Caco-2 (cell line): ENCODE data around the gene SLC7A1. TPM values are rescaled to one million over a fixed set of nuclear protein-coding genes. Genes with fewer than 3 reads are reported as not detected.
A peak's percentile ranks its signal among the peaks of the same experiment; 100 is the strongest.
"Not testable (repeated sequence)": the region's sequence is repeated elsewhere in the genome, so short reads cannot be mapped to it uniquely, and the experiment has no call there.

ENCODE experiments used
- Bru-seq: library from RNA; stranded (reverse); fragments of 400-500 nt; gene quantifications from one replicate; lab custom pipeline; 2021; lab: Mats Ljungman, UMichigan
- BruChase-seq, 2 experiments: library from RNA; stranded (reverse); fragments of 400-500 nt; gene quantifications; one replicate each; lab custom pipeline; 2021; lab: Mats Ljungman, UMichigan
- BruUV-seq: library from RNA; stranded (reverse); fragments of 400-500 nt; replicated peaks from 2 replicates; lab custom pipeline; 2021; lab: Mats Ljungman, UMichigan
- CTCF ChIA-PET: fragments of 300-600 bp; sonication (Branson Sonifier 250); formaldehyde crosslinking; loops from one replicate; lab custom pipeline; 2022; ENCODE audit warnings: antibody characterized with exemption; lab: Charles Lee
- POLR2A ChIA-PET: fragments of 300-600 bp; sonication (Branson Sonifier 250); formaldehyde crosslinking; loops from one replicate; lab custom pipeline; 2022; ENCODE audit warnings: antibody characterized with exemption; lab: Charles Lee
- DNase-seq, 2 experiments: peaks; one replicate each; pipeline versions ENCODE4 v3.0.0 to v3.0.0-alpha.2; 2020 to 2022
- H3K27me3 ChIP-seq: replicated peaks from 2 replicates; pipeline ENCODE4 v1.6.0; 2011; ENCODE audit warnings: low read length; ENCODE audit not compliant: control insufficient read depth, insufficient read depth
- H3K36me3 ChIP-seq: 2 replicates; pipeline ENCODE4 v1.5.1; 2011; ENCODE audit warnings: low read length; ENCODE audit not compliant: control insufficient read depth, insufficient read depth
- H3K4me1 ChIP-seq: fragments of 250-450 bp; sonication (Bioruptor Pico); 2 replicates; pipeline ENCODE4 v1.5.1; 2020; ENCODE audit warnings: mild to moderate bottlenecking
- H3K4me3 ChIP-seq: 2 replicates; pipeline ENCODE4 v1.5.1; 2011; ENCODE audit warnings: low read depth, mild to moderate bottlenecking, control low read depth, low read length
- H3K9me3 ChIP-seq: fragments of 250-450 bp; sonication (Bioruptor Pico); 2 replicates; pipeline ENCODE4 v1.5.1; 2020; ENCODE audit warnings: mild to moderate bottlenecking, moderate library complexity
- H3K27ac Mint-ChIP-seq: one replicate; pipeline ENCODE4 v1.8.0; 2022; ENCODE audit warnings: mixed read lengths; ENCODE audit not compliant: unreplicated experiment
- H3K27me3 Mint-ChIP-seq: one replicate; pipeline ENCODE4 v1.8.0; 2022; ENCODE audit warnings: mixed read lengths; ENCODE audit not compliant: insufficient read depth, unreplicated experiment
- H3K36me3 Mint-ChIP-seq: one replicate; pipeline ENCODE4 v1.8.0; 2022; ENCODE audit warnings: mild to moderate bottlenecking, mixed read lengths; ENCODE audit not compliant: insufficient read depth, unreplicated experiment
- H3K4me1 Mint-ChIP-seq: one replicate; pipeline ENCODE4 v1.8.0; 2022; ENCODE audit warnings: low read depth, mixed read lengths; ENCODE audit not compliant: unreplicated experiment
- H3K4me3 Mint-ChIP-seq: one replicate; pipeline ENCODE4 v1.8.0; 2022; ENCODE audit warnings: mild to moderate bottlenecking, moderate library complexity, mixed read lengths; ENCODE audit not compliant: unreplicated experiment
- H3K9me3 Mint-ChIP-seq: one replicate; pipeline ENCODE4 v1.8.0; 2022; ENCODE audit warnings: mixed read lengths; ENCODE audit not compliant: unreplicated experiment
- intact Hi-C: fragments of 100-400 bp; cut with micrococcal nuclease; formaldehyde crosslinking; loops from one replicate; pipeline ENCODE4 v1.10.0; 2022; ENCODE audit not compliant: unreplicated experiment
- long read RNA-seq: library from polyadenylated mRNA; stranded (forward); transcript quantifications from one replicate; pipeline ENCODE4 v2.0.0, GENCODE V29; 2022
- total RNA-seq: library from RNA; stranded (reverse); gene quantifications from 2 replicates; pipeline ENCODE4 v1.2.3, GENCODE V29; 2022
- TF ChIP-seq, protein P1 (sequence below), 2 experiments: fragments of 200-600 bp in 1 of 2; IDR thresholded peaks; 1 replicate in 1 of 2; 2 replicates in 1 of 2; pipeline versions ENCODE4 v1.5.1 to v1.8.0; 2011 to 2022; ENCODE audit warnings: antibody characterized with exemption in 1 of 2, control low read depth in 1 of 2, inconsistent platforms in 1 of 2, low read depth in 1 of 2, low read length in 1 of 2, mild to moderate bottlenecking in 1 of 2, moderate library complexity in 1 of 2; ENCODE audit not compliant: insufficient read depth in 1 of 2, severe bottlenecking in 1 of 2, unreplicated experiment in 1 of 2

The SLC7A1 gene
- 164 and 180 TPM in 2 replicates for total RNA-seq
- Bru-seq, nascent RNA = percentile 96 among the genes with signal in this experiment
- BruChase-seq, experiment 1, labeled RNA remaining after a 2-hour chase = percentile 95 among the genes with signal in this experiment
- BruChase-seq, experiment 2, labeled RNA remaining after a 6-hour chase = percentile 97 among the genes with signal in this experiment
- long read RNA-seq, full-length matches to known transcripts = 3 of 80 reads
- long read RNA-seq, partial matches to known transcripts = 5 of 80 reads
- long read RNA-seq, other reads (novel, unspliced or antisense) = 72 of 80 reads

- Mint-ChIP-seq H3K27me3 (peaks cover 2% of the 10 kb centered on the region), H3K27ac (peak within 1 kb of the TSS; percentile 91), H3K4me1 (peaks cover 21% of the 10 kb centered on the region), H3K9me3 (no peaks in the 10 kb centered on the region), H3K4me3 (peak within 1 kb of the TSS; percentile 88), H3K36me3 (peaks cover 39% of the 10 kb centered on the region)
- intact Hi-C loops = loop anchor here (1.0 to 10.0 kb wide), 2 partner anchors 329 to 519 kb away; no protein-coding TSS in a partner anchor
- CTCF ChIA-PET = interaction anchor here (1.5 kb wide), 1 partner anchor 88 kb away, joined by 3 read pairs; no protein-coding TSS in a partner anchor
- TF ChIP-seq, protein P1, sequence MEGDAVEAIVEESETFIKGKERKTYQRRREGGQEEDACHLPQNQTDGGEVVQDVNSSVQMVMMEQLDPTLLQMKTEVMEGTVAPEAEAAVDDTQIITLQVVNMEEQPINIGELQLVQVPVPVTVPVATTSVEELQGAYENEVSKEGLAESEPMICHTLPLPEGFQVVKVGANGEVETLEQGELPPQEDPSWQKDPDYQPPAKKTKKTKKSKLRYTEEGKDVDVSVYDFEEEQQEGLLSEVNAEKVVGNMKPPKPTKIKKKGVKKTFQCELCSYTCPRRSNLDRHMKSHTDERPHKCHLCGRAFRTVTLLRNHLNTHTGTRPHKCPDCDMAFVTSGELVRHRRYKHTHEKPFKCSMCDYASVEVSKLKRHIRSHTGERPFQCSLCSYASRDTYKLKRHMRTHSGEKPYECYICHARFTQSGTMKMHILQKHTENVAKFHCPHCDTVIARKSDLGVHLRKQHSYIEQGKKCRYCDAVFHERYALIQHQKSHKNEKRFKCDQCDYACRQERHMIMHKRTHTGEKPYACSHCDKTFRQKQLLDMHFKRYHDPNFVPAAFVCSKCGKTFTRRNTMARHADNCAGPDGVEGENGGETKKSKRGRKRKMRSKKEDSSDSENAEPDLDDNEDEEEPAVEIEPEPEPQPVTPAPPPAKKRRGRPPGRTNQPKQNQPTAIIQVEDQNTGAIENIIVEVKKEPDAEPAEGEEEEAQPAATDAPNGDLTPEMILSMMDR (IDR thresholded peaks at IDR 0.05; ENCODE audit: insufficient read depth in 1 of 2, low read depth in 1 of 2, low read length in 1 of 2, severe bottlenecking in 1 of 2, unreplicated experiment in 1 of 2) = peak in 1 of 2 experiments; percentile 20
- Histone ChIP-seq H3K27me3 (0 out of 2 replicates have a peak, but pooled peaks cover 1% of the 10 kb centered on the region), H3K9me3 (no peaks in the 10 kb centered on the region), H3K4me1 (peaks cover 11% of the 10 kb centered on the region), H3K36me3 (no peaks in the 10 kb centered on the region), H3K4me3 (peak within 1 kb of the TSS; percentile 92)
- POLR2A ChIA-PET = interaction anchor here (0.6 kb wide), 1 partner anchor 382 kb away, joined by 3 read pairs; no protein-coding TSS in a partner anchor
- no TSS peak for BruUV-seq
- peak; percentile 88 to 94 for DNase-seq
Measured at GRCh38 chr13:29595380-29596063, at the start of gene SLC7A1. Gene SLC7A1 (minus strand): TSS chr13:29595688. CDS start chr13:29536188, 59,500 bp downstream.

DNA sequence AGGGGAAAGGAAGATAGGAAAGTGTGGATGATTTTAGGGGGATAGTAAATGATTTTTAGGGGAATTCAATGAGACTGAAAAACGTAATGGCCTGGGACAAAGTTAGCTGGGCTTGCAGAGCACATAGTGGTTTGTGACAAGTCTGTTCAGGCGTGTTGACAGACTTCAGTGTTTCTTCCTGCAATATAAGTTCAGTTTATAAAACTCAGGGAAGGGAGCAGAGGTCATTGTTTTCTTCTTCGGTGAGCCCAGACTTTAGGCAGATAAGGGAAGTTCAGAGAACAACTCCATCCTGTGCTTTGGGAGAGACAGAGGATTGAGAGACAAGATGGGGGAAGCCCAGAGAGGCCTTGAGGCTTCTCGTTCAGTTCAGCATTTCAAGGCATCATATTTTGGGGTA is 45.2 kb upstream of the SLC7A1 start:
- Mint-ChIP-seq H3K4me1 (peaks cover 6% of the 10 kb centered on the region), H3K36me3 (no peaks in the 10 kb centered on the region), H3K4me3 (no peak overlapping the region), H3K9me3 (no peaks in the 10 kb centered on the region), H3K27ac (no peak overlapping the region), H3K27me3 (peaks cover 16% of the 10 kb centered on the region)
- no TSS peak for BruUV-seq
- H3K4me1 ChIP-seq = no peaks in the 10 kb centered on the region
- no peak overlapping the region for H3K4me3 ChIP-seq
- H3K36me3 ChIP-seq = no peaks in the 10 kb centered on the region
- intact Hi-C loops = no loop called here
- POLR2A ChIA-PET = no interaction called here
- TF ChIP-seq, protein P1 (IDR thresholded peaks at IDR 0.05; ENCODE audit: insufficient read depth in 1 of 2, low read depth in 1 of 2, low read length in 1 of 2, severe bottlenecking in 1 of 2, unreplicated experiment in 1 of 2) = no peak
- H3K9me3 ChIP-seq = no peaks in the 10 kb centered on the region
- CTCF ChIA-PET = no interaction called here
- no peak for DNase-seq
- H3K27me3 ChIP-seq = no peaks in the 10 kb centered on the region

- H3K27me3 ChIP-seq, POLR2A ChIA-PET, BruUV-seq, H3K4me3 ChIP-seq, H3K9me3 ChIP-seq, H3K9me3 Mint-ChIP-seq, H3K36me3 ChIP-seq, DNase-seq, intact Hi-C loops, H3K4me3 Mint-ChIP-seq, H3K4me1 ChIP-seq, H3K27ac Mint-ChIP-seq, H3K4me1 Mint-ChIP-seq, H3K36me3 Mint-ChIP-seq: not testable (repeated sequence)
- CTCF ChIA-PET = interaction anchor here (0.6 kb wide), 1 partner anchor 595 kb away, joined by 3 read pairs; no protein-coding TSS in a partner anchor
- H3K27me3 Mint-ChIP-seq = peaks cover 36% of the 10 kb centered on the region
Measured at GRCh38 chr13:29636831-29637230, 41.3 kb upstream of the SLC7A1 start.
